DOHH2 (cell line): ENCODE results near the gene PTGFRN.

Experiments used
- CTCF ChIP-seq: fragments of 200-600 bp; sonication (generic); IDR thresholded peaks from one replicate; pipeline ENCODE4 v1.5.1; 2014; ENCODE audit warnings: antibody characterized with exemption, mild to moderate bottlenecking, low read depth, low read length; ENCODE audit not compliant: poor library complexity, severe bottlenecking
- EZH2phosphoT487 ChIP-seq: fragments of 200-600 bp; sonication (generic); IDR thresholded peaks from 2 replicates; pipeline ENCODE4 v1.6.1; 2017; ENCODE audit warnings: borderline replicate concordance, mild to moderate bottlenecking, antibody characterized with exemption, low read length, moderate library complexity, mixed read lengths

GRCh38 chr1:116915086-116915661 is 5.5 kb downstream of the PTGFRN start:
- TF ChIP-seq CTCF: no peak
- no peak for TF ChIP-seq EZH2phosphoT487
